GM23248 (cell line): Measurements from ENCODE around the gene RSRC1.

Experiments used
- EZH2 ChIP-seq: fragments of 200-600 bp; sonication (generic); IDR thresholded peaks from 2 replicates; pipeline ENCODE4 v1.6.1; 2018; ENCODE audit warnings: antibody characterized with exemption, mild to moderate bottlenecking; ENCODE audit not compliant: insufficient read depth, poor library complexity, severe bottlenecking
- EZH2phosphoT487 ChIP-seq: fragments of 200-600 bp; sonication (generic); IDR thresholded peaks from 2 replicates; pipeline ENCODE4 v1.6.1; 2018; ENCODE audit warnings: antibody characterized with exemption, moderate library complexity, mild to moderate bottlenecking, low read depth; ENCODE audit not compliant: insufficient read depth

DNA sequence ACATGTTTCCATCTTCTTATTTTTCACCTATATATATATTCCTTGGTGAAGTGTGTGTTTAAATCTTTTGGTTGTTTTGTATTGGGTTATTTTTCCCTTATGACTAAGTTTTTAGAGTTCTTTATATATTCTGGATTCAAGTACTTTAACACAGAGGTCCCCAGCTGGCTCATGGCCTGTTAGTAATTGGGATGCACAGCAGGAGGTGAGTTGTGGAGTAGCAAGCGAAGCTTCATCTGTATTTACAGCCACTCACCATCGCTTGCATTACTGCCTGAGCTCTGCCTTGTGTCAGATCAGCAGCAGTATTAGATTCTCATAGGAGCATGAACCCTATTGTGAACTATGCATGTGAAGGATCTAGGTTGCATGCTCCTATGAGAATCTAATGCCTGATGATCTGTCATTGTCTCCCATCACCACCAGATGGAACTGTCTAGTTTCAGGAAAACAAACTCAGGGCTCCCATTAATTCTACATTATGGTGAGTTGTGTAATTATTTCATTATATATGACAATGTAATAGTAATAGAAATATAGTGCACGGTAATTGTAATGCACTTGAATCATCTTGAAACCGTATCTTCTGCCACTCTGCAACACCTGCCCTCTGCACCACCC lies 151.6 kb downstream of the RSRC1 start:
- no peak for TF ChIP-seq EZH2
- TF ChIP-seq EZH2phosphoT487 = no peak
